HG02798 (cell line): ENCODE results near the gene CERS6.
"Not testable (repeated sequence)": the region's sequence is repeated elsewhere in the genome, so short reads cannot be mapped to it uniquely, and the experiment has no call there.

ENCODE experiments used
- ATAC-seq: cut with Tn5 transposase; IDR thresholded peaks from one replicate; pipeline ENCODE4 v1.9.1; 2021; ENCODE audit warnings: mild to moderate bottlenecking; ENCODE audit not compliant: unreplicated experiment, poor library complexity

The CERS6 gene

DNA sequence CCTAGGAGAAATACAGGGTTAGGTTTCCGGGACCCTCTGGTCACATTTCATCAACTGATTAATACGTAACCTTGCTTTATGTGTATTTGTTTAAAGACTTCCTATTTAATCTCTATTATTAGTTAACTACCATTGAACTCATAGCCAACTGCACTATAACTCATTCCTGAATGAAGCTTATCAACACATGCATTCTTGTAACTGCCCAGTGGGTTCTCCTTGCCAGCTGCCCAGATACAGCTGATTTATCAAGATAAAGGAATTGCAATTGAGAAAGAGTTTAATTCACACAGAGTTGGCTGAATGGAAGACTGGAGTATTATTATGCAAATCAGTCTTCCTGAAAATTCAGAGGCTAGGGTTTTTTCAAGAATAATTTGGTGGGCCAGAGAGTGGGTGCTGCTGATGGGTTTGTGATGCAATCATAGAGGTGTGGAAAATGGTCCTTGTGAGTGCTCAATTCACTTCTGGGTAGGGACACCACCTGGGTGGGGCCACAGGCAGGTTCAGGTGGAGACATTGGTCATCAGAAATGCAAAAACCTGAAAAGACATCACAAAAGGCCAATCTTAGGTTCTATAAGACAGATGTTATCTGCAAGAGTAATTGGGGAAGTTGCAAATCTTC is 325.2 kb downstream of the CERS6 start:
- no peak for ATAC-seq

- ATAC-seq = no peak
Observed at GRCh38 chr2:168782271-168782670, 326.2 kb downstream of the CERS6 start.

GRCh38 chr2:168784993-168785392 is 328.9 kb downstream of the CERS6 start:
- no peak for ATAC-seq

- no peak for ATAC-seq
Observed at GRCh38 chr2:168787098-168787781, 331.2 kb downstream of the CERS6 start.

DNA sequence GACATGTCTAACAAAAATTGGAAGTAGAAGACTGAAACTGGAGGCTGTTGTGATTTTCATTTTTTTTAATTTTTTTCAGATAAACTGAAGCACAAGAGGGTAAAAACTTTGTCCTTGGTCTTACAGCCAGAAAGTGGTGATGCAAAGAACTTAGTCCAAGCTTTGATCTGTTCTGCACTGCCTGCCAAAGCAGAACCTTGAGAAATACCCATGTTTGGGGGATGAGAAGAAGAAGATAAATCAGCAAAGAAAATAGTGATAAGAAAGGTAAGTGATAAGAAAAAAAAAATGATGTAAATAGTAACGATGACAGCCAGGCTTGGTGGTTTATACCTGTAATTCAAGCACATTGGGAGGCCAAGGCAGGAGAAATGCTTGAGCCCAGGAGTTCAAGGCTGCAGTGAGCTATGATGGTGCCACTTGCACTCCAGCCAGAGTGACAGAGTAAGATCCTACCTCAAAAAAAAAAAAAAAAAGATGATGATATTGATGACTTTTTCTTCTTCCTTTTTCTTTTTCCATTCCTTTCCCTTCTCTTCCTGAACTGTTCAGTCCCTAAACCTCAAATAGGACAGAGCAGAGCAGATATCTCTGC is 331.8 kb downstream of the CERS6 start:
- ATAC-seq = no peak

DNA sequence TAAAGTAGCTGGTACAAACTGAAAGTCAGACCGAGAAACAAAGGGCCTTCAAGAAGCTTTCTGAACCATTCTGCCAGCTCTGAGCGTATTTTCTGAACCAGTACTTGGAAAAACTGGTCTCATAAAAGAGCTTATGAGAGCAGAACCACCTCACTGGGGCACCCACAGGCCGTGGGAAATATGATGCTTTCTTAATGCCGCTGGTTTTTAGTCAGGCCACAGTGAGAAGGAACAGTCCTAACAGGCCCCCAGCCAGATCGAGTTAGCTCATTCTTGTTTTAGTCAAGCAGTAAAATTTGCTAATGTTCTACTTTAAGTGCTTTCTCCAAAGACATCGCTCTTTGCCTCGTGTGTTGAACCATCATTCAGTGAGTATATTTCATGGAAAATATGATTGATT is 333.7 kb downstream of the CERS6 start:
- ATAC-seq = no peak

DNA sequence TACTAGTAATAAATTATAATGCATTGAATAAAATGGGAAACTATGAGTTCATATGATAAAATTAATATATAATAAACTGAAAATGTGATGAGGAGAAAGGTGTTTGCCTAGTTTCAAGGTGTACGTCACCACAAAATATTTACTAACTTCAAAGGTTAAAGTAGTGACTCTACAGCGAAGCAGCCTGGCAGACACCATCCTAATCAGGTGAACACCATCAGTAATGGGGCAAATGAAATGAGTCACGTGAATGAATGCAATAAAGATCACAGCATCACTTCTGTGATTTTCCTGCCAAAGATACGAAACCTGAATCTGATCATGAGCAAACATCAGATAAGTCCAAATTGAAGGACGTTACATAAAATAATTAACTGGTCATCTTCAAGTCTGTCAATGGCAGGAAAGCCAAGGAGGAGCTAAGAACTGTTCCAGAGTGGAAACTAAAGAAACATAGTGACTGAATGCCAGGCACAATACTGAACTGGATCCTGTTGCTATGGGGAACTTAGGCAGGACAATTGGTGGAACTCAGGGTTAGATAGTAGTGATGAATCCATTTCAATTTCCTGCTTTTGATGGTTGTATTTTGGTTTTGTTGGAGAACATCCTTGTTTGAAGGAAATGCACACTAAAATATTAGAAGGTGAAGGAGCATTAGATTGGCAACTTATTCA is 334.3 kb downstream of the CERS6 start:
- ATAC-seq = no peak

GRCh38 chr2:168791140-168791539 is 335.1 kb downstream of the CERS6 start:
- ATAC-seq = not testable (repeated sequence)

DNA sequence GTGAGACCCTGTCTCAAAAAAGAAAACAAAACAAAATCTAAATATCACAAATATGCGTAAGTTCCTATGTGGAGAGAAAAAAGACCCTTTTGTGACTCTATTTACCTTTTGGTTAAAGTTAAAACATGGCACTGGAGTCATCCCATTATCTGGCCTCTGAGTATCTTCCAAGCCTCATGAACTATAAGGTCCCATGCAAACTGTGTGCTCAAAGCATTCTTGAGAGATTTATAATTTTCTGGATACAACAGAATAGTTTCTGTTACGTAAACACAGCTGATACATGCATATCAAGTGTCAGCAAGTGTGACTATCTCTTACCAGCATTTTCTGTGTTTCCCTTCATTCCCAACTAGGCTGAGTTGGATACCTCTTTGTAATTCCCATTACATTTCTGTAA is 337.5 kb downstream of the CERS6 start:
- ATAC-seq = no peak

GRCh38 chr2:168794968-168795367 is 338.9 kb downstream of the CERS6 start:
- ATAC-seq = no peak

DNA sequence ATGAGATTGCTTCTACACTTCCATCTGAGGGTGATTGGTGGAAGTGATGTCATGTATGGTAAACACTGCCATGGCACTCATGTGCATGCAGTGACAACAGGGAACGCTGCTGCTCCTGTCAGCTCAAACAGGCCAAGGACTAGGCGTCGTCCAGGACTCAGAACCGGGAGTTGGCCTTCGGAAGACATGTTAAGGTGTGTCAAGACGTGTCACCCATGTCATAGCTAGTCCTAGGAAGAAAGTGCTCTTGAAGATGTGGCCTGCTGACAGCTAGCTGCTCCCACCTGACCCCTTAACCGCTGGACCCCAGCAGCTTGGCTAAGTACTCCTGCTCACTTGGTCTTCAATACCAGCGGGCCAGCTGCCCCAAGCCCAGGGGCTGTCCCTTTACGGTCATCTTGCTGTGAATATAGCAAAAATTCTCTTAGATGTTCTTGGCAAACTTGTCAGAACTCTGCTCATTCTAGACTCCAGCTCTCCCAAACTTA is 340.1 kb downstream of the CERS6 start:
- ATAC-seq = no peak

DNA sequence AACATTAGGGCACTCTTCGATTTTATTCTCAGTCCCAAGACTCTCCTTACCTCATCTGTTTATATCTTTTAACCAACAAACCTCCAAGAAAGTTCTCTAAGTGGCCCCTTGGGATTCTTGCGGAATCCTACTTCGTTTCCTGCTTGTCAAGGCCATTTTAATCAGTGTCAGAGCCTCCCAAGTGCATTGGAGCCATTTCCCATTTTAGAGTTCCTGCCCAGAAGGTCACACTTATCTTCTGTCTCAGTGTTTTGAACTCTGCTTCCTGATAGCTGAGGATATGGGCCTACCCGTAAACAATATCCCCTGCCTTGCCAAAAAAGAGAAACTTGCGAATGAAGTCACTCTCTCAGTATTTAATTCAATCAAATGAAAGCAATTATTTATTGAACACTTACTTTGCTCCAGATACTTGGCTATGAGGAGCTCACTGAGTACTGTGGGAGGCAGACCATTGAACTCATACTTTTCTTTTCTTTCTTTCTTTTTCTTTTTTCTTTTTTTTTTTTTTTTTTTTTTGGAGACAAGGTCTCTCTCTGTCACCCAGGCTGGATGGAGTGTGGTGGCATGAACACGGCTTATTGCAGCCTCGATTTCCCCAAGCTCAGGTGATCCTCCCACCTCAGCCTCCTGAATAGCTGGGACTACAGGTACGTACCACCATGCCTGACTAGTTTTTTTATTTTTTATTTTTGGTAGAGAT is 340.7 kb downstream of the CERS6 start:
- ATAC-seq = no peak

DNA sequence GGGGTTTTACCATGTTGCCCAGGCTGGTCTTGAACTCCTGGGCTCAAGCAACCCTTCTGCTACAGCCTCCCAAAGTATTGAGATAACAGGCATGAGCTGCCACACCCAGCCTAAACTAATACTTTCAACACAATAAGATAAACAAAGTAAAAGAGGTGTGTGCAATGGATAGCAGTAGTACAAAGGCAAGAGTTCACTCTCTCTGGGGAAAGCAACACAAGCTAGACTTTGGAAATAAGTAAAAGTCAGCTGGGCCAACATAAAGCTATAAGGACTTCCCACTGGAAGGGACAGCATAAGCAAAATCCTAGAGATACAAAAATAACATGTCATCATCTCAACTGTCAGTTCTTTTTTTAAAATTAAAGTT is 341.2 kb downstream of the CERS6 start:
- no peak for ATAC-seq

DNA sequence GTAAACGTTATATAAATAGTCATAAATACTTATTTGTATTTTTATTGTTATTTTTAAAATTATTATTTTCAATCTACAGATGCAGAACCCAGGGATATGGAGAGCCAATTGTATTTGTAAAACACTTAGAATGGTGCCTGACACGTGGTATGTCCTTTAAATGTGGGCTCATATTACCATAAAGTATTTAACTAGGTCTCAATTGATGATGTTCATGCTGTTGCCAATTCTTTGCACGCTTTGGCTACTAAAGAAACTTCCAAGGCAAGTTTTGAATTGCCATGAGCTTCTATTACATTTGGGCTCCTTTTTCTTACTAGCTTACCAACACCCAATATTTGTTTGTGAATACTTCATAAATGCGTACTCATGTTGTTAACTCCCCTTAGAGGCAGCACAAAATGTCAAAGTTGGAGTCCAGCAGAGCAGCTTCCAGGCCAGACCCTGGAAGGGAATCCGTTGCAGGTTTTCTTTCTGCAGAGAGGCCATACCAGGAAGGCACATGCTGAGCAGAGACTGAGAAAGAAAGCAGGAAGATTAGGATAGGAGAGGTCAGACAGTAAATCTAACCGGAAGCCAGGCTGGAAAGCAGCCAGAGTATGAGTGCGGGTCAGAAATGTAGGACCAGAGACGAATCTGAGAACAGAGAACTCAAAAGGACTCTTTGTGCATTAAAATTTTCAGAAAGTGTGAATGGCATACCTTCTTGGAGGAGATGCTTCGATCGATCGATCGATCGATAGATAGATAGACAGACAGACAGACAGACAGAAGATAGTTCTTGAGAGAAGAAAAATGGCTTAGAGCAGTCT is 342.2 kb downstream of the CERS6 start:
- no peak for ATAC-seq

- no peak for ATAC-seq
Observed at GRCh38 chr2:168798888-168799410, 342.9 kb downstream of the CERS6 start.

DNA sequence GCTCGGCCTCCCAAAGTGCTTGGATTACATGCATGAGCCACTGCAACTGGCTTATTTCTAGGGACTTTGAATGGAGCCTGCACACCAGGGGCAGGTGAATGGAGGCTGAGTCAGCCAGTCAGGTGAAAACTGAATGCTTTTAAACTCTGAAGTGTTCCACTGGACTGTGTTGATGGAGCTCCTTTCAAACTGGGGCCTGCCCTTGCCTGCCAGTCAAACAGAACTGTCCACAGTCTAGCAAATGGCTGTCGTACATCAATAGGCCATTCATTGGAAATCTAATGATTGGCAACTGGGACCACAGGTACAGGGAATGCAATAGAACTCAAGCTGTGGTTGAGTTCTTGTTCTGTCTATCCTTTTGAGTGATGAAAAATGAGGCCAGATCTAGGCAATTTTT is 345.4 kb downstream of the CERS6 start:
- no peak for ATAC-seq

DNA sequence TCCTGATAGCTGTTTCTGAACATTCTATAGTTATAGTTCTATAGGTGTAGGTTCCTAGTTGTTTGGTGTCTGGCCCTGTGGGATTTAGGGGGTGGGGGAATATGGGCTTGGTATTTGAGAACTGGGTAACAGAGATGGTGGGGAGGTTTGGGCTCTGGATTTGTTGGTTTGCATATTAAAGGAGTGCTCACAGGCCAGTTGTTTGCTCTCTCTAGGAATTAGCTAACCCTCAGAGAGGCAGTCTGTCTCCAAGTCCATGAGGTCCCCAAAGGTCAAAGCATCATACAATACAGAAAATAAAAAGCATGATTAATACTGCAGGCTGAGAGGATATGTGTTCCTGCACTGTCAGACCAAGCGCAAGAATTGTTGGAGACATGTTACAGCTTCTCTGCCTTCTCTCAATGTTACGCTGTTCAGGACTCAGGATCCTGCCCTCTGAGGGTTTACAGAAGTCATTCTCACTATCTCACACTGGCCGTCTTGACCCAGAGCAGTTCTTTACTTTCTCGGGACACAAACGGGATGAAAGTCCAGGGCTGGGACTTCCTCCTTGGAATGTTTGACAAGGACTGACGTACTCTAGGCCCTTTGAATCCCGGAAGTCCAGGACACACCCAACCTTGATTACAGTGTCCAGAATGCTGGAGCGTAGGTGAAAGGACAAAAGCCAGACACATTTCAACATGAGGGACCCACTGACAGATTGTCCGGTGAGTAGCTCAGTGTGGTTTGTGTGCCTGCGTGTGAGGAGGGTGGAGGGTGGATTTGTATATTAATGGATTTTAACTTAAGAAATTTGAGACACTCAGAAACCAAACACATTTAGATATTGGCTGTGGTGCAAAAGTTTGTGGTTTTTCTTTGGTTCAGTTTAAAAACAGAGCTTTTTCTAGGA is 346.1 kb downstream of the CERS6 start, which contains the start of gene NOSTRIN:
Gene NOSTRIN (plus strand): TSS at position 677 of the 898 bp plus-strand sequence. CDS start 10 bp downstream, at position 687.
- ATAC-seq = no peak
